Measurements from ENCODE around the gene DHRSX.
"Not testable (repeated sequence)": the region's sequence is repeated elsewhere in the genome, so short reads cannot be mapped to it uniquely, and the experiment has no call there.

Gene DHRSX

DNA sequence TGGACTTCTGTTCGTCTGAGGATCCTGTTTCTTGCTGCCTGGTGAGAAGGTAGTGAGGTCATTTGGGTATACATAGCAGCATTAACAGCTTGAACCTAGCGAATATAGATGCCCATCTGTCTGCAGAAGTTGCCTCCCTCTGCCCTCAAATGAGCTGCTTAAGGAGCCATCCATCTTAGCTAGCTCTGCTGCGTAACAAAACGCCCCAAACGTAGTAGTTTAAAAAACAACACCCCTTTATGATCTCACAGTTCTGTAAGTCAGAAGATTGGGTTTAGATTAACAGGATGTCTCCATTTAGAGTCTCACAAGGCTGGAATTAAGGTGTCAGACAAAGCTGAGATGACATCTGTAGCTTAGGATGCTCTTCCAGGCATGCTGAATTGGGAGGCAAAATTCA is 185.3 kb downstream of the DHRSX start:
- DNase-seq = no peak
- no peak for ATAC-seq

DNA sequence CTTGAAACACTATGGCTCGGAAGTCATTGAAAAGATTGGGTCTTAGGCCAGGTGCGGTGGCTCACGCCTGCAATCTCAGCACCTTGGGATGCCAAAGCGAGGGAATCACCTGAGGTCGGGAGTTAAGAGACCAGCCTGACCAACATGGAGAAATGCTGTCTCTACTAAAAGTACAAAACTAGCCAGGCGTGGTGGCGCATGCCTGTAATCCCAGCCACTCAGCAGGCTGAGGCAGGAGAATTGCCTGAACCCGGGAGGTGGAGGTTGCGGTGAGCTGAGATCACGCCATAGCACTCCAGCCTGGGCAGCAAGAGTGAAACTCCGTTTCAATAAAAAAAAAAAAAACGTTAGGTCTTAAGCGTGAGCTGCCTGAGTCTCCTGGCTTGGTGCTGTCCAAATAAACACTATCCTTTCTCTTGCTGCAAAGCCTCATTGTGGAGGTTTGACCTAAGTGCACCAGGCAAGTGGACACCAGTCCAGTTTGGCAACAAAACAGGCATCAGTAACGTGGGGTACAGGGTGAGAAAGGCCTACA is 185.9 kb downstream of the DHRSX start:
- no peak for DNase-seq
- ATAC-seq = no peak

DNA sequence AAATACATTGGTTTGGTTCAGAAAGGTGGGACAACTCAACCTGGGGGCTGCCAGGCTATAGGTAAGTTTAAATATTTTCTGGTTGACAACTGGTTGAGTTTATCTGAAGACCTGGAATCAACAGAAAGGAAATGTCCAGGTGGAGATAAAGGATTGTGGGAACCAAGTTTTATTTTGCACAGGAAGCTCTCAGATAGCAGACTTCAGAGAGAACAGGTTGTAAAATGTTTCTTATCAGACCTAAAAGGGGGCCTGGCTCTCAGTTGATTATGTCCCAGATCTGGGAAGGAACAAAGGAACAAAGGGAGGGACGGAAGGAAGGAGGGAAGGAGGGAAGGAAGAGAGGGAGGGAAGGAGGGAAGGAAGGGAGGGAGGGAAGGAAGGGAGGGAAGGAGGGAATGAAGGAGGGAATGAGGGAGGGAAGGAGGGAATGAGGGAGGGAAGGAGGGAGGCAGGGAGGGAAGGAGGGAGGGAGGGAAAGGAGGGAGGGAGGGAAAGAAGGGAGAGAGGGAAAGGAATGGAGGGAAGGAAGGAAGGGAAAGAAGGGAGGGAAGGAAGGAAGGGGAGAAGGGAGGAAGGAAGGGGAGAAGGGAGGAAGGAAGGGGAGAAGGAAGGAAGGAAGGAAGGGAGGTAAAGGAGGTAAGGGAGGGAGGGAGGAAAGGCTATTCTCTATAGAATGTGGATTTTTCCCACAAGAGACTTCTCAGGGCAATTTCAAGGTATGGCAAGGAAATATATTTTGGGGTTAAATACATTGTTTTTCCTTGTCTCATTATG is 186.7 kb downstream of the DHRSX start:
- DNase-seq (no peak), ATAC-seq (no peak)

DNA sequence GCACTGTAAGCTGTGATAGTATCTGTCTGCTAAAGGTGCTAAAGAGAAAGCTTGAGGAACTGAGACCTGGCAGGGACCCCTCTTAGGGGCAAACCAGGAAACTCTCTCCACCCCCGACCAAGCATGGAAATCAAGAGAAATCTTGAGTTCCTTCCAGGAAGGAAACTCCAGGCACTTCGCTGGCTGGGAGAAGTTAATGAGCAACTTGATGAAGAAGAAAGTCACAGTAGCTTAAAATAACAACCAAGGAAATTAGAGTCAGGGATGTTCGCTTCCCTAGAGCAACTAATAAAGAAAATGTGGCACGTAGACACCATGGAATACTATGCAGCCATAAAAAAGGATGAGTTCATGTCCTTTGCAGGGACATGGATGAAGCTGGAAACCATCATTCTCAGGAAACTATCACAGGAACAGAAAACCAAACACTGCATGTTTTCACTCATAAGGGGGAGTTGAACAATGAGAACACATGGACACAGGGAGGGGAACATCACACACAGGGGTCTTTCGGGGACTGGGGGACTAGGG is 188.7 kb downstream of the DHRSX start:
- not testable (repeated sequence) for ATAC-seq, DNase-seq

DNA sequence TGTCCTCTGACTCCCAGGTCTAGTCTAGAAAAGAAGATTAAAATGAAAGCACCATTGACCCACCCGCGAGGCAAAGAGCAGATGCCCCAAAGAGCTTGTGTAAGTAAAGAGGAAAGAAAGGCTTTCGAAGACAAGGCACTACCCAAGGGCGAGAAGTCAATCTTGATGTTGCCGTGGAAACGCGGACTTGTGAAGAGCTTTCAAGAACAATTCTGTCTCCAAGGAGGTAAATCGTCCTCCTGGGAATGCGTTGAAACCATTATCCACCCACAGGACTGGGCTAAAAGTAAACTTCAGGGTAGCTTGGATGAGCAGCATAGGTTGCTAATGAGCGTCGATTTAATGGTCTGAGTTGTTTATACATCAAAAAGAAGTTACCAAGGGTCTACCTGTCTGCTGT is 189.3 kb downstream of the DHRSX start:
- ATAC-seq (no peak), DNase-seq (no peak)

DNA sequence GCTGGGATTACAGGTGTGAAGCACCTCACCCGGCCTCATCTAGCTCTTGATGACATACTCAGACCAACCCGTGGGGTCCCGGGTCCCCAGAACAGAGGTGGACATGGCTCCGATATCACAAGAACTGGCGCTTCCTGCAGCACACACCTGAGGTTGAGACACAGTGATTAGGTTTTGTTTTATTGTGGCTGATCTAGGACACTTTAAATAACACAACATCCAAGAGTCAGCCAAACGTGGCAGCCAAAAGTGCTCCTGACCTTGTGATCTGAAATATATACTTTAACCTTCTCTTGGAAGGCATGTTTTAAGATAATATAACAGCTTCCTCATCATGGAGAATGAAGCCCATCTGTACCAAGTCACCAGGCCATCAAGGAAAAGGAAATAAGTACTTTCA is 198.9 kb downstream of the DHRSX start:
- ATAC-seq (no peak), DNase-seq (no peak)

DNA sequence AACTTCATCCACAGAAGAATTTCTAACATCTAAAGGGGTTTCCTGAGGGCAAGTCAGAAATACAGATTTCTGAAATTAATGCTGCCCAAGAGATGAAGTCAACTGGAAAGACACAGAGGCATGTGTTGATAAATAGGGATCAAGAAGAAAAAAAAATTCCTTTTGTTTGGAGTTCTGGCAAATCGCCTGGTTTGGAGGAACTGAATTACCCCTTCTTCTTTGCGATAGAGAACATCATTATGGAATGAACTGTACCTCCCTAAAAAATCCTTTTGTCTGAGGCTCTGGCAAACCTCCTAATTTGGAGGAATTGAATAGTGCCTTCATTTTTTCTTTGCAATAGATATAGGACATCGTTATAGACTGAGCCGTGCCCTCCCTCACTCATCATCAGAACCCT is 200.9 kb downstream of the DHRSX start:
- DNase-seq = no peak
- no peak for ATAC-seq

DNA sequence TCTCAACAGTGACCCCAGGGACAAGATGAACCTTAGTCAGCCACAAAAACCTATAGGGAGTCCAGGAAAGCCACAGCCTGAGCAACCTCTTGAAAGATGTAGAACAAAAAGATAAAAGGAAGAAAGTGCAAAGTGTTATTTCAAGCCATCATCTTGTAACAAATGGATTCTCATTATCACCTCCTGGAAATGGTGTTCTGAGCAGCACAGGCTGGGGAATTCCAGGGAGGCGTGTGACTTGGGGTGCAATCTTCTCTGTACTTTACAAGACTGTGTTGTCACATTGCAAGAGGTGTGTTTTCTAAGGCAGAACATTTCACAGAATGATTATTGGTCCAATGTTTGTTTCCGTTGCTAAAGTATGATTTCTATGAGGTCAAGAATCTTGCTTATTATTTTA is 214.0 kb downstream of the DHRSX start:
- DNase-seq = no peak
- ATAC-seq = no peak

DNA sequence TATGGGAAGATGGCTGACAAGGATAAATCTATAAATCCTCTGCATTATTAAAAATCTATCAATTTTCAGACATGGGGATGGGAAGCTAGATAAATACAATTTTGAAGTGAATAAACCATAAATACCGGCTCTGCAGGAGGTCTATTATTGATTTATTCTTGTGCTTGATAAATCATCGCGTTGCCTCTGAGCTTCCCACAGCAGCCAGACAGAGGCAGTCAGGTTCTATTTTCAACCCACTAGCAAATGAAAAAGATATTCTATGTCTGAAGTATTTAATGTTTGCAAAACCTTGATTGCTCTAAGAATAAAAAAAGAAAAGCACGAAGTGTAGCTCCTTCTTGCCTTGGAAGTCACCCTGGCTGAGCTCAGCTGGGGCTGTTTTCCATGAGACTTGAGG is 216.2 kb downstream of the DHRSX start:
- DNase-seq (no peak), ATAC-seq (no peak)

DNA sequence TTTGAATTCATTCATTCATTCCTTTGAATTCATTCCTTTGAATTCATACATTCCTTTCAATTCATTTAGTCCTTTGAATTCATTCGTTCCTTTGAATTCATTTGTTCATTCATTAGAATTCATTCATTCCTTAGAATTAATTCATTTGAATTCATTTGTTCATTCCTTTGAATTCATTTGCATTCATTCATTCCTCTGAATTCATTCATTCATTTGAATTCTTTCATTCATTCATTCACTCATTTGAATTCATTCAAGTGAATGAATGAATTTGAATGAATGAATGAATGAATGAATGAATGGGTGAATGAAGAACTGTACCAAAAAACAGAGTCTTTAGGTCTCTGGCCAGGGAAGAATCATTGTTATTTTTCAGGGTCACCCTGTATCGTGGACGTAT is 216.6 kb downstream of the DHRSX start:
- ATAC-seq (no peak), DNase-seq (no peak)

DNA sequence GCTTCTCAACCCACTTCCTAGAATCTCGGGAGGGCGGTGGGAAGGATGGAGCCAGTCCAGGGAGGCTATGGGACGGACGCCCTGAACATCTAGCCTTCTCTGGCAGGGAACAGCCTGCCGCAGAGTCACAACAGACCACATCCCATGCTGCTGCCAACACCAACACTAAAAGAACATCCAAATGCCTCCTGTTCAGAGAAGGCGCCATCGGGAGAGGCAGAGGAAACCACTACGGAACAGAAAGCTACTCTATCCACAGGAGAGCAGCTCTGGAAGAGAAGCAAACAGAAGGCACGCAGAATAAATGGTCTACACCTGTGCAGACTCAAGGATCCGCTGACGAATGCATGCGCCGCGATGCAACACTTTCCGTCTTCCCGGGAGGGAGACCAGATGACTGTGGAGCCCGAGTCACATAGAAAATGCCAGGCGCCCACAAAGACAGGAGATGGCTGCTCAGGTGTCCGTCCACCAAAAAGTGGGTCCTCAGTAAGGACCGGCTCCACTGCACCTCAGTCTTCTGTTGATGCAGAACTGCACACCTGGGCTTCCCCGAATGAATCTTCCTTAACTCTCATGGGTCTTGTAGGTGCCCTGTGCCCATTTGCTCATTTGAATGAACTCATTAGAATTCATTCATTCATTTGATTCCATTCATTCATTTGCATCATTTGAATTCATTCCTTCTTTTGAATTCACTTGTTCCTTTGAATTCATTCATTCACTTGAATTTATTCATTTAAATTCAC is 217.5 kb downstream of the DHRSX start:
- ATAC-seq (no peak), DNase-seq (no peak)

DNA sequence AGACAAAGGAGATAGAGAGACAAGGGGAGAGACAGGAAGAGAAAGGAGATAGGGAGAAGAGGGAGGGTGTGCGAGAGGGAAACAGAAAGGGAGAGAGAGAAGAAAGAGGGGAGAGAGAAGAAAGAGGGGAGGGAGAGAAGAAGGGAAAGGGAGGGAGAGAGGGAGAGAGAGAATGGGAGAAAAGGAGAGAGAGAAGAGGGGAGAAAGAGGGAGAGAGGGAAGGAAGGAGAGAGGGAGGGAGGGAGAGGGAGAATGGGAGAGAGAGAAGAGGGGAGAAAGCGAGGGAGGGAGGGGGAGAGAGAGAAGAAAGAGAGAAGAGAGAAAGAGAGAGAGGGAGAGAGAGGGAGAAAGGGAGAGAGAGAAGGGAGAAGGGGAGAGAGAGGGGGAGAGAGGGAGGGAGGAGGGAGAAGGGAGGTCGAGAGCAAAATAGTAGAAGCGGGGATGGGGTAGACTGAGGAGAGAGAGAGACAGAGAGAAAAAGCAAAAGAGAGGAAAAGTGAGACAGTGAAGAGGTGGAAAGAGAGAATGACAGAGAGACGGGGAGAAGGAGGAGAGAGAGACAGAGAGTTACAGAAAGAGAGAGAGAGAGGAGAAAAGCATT is 218.2 kb downstream of the DHRSX start:
- no peak for ATAC-seq

DNA sequence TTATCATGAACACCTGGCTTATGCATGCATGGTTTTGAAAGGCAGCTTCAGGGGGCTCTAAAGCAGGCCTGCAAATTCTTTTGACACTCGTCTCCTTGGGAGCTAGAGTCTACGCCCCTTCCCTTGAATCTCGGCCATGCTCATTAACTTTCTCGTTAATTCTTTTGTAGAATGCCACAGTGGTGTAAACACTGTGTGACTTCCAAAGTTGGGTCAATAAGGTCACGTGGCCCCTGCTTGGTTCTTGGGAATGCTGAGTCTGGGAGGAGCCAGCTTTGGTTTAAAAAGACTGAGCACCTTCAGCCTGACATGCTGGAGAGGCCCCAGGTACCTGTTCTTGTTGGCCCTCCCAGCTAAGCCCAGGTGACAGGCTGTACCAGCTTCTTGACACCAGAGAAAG is 228.4 kb downstream of the DHRSX start:
- DNase-seq (no peak), ATAC-seq (no peak)

More for the DNA sequence above, 218.2 kb downstream of the DHRSX start:
- DNase-seq = no peak

DNA sequence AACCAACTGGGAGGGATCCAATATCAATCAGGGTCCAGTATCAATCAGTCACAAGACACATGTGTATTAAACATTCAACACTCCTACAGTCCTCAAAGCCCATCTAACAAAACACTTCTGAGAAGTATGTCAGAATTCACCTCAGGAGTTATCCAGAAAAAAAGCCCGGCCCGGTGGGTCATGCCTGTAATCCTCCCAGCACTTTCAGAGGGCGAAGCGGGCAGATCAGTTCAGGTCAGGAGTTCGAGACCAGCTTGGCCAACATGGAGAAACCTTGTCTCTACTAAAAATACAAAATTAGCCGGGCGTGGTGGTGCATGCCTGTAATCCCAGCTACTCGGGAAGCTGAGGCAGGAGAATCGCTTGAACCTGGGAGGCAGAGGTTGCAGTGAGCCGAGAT is 229.2 kb downstream of the DHRSX start:
- not testable (repeated sequence) for ATAC-seq, DNase-seq

DNA sequence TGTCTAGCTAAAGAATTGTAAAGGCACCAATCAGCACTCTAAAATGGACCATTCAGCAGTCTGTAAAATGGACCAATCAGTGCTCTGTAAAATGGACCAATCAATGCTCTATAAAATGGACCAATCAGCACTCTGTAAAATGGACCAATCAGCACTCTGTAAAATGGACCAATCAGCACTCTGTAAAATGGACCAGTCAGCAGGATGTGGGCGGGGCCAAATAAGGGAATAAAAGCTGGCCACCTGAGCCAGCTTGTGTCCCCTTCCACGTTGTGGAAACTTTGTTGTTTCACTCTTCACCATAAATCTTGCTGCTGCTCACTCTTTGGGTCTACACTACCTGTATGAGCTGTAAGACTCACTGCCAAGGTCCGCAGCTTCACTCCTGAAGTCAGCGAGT is 230.0 kb downstream of the DHRSX start:
- not testable (repeated sequence) for DNase-seq, ATAC-seq

DNA sequence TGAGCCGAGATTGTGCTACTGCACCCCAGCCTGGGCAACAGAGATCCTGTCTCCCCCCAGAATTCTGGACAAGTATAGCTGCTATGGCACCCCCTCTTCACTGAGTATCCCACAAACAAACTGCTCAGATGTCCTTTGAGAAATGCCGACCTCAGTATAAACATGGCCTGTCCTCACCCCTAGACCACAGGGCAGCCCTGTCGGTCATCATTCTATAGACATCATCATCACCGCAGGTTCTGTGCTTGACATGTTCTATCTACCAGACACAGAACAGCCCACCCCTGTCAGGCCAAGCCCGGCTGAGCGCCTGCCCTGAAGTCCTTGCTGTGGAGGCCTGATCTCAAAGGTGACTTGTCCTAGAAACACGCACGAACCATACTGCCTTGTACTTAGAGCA is 232.9 kb downstream of the DHRSX start:
- DNase-seq (no peak), ATAC-seq (no peak)

DNA sequence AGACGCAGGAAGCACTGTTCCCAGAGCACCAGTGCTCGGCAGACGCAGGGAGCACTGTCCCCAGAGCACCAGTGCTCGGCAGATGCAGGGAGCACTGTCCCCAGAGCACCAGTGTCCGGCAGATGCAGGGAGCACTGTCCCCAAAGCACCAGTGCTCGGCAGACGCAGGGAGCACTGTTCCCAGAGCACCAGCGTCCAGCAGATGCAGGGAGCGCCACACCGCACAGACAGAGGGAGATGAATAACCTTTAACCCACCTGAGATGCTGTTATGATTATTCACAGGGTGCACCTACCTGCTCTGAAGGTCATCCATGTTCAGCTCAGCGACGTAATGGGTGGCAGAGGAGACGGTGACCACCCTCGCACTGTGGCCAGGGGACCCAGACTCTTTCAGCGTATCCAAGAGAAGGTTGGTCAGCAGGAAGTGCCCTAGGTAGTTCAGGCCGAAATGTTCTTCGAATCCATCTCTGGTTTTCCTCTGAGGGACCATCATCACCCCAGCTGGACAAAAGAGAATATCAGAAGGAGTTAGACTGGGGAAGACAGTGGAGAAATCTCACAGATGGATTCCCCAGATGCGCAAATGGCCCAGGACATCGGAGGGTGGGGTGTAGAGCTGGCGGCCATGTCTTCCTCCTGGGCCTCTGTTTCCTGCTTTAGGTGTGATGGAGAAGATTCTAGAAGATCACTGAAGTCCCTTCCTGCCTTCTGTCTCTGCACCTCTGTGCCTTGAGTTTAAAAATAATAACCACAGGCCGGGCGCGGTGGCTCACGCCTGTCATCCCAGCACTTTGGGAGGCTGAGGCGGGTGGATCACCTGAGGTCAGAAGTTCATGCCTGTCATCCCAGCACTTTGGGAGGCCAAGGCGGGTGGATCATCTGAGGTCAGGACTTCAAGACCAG is 234.1 kb downstream of the DHRSX start:
- DNase-seq (no peak), ATAC-seq (no peak)

DNA sequence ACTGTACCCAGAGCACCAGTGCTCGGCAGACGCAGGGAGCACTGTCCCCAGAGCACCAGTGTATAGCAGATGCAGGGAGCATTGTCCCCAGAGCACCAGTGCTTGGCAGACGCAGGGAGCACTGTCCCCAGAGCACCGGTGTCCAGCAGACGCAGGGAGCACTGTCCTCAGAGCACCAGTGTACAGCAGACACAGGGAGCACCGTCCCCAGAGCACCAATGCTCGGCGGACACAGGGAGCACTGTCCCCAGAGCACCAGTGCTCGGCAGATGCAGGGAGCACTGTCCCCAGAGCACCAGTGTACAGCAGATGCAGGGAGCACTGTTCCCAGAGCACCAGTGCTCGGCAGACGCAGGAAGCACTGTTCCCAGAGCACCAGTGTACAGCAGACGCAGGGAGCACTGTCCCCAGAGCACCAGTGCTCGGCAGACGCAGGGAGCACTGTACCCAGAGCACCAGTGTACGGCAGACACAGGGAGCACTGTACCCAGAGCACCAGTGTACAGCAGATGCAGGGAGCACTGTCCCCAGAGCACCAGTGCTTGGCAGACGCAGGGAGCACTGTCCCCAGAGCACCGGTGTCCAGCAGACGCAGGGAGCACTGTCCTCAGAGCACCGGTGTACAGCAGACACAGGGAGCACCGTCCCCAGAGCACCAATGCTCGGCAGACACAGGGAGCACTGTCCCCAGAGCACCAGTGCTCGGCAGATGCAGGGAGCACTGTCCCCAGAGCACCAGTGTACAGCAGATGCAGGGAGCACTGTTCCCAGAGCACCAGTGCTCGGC is 234.9 kb downstream of the DHRSX start:
- ATAC-seq, DNase-seq: not testable (repeated sequence)

DNA sequence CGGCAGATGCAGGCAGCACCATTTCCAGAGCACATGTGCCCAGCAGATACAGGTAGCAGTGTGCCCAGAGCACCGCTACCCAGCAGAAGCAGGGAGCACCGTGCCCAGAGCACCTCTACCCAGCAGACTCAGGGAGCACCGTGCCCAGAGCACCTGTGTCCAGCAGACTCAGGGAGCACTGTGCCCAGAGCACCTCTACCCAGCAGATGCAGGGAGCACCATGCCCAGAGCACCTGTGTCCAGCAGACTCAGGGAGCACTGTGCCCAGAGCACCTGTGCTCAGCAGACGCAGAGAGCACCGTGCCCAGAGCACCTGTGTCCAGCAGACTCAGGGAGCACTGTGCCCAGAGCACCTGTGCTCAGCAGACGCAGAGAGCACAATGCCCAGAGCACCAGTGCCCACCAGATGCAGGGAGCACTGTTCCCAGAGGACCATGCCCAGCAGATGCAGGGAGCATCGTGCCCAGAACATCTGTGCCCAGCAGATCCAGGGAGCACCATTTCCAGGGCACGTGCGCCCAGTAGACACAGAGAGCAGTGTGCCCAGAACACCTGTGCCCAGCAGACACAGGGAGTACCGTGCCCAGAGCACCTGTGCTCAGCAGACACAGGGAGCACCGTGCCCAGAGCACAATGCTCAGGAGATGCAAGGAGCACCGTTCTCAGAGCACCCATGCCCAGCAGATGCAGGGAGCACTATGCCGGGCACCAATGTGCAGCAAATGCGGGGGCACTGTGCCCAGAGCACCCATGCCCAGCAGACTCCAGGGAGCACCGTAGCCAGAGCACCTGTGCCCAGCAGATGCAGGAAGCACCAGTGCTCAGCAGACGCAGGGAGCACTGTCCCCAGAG is 236.4 kb downstream of the DHRSX start:
- ATAC-seq (no peak), DNase-seq (no peak)

DNA sequence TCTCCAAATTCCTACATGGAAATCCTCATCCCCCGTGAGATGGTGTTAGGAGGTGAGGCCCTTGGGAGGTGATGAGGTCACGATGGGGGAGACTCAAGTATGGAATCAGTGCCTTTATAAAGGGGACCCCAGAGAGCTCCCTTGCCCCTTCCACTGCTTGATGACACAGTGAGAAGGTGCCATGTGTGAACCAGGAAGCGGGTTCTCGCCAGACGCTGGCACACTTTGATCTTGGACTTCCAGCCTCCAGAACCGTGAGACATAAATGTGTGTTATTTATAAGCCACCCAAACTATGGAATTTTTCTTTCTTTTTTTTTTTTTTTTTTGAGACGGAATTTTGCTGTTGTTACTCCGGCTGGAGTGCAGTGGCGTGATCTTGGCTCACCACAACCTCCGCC is 237.6 kb downstream of the DHRSX start:
- DNase-seq (no peak), ATAC-seq (no peak)
